ENCODE data around the gene SEC16A.

Gene SEC16A

DNA sequence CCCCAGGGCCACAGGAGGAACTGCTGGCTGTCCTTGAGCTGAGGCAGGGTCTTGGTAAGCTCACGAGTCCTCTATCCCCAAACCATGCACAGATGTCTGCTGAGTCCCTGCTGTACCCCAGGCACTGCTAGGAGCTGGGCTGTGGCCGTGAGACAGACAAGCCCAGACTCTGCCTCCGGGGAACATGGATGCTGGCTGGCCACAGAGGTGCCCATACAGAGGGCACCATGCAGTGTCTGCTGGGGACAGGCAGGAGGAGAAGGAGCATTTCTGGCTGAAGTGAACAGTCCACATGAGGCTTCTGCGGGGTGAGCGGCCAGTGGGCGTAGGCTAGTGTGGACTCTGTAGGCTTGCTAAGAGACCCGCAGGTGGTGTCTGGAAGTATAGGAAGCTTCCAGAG lies 4.8 kb upstream of the SEC16A start:
- TF ChIP-seq, protein P1, sequence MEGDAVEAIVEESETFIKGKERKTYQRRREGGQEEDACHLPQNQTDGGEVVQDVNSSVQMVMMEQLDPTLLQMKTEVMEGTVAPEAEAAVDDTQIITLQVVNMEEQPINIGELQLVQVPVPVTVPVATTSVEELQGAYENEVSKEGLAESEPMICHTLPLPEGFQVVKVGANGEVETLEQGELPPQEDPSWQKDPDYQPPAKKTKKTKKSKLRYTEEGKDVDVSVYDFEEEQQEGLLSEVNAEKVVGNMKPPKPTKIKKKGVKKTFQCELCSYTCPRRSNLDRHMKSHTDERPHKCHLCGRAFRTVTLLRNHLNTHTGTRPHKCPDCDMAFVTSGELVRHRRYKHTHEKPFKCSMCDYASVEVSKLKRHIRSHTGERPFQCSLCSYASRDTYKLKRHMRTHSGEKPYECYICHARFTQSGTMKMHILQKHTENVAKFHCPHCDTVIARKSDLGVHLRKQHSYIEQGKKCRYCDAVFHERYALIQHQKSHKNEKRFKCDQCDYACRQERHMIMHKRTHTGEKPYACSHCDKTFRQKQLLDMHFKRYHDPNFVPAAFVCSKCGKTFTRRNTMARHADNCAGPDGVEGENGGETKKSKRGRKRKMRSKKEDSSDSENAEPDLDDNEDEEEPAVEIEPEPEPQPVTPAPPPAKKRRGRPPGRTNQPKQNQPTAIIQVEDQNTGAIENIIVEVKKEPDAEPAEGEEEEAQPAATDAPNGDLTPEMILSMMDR (IDR thresholded peaks at IDR 0.05; ENCODE audit: borderline replicate concordance, control extremely low read depth, extremely low read depth, insufficient read depth, missing control alignments) = no peak

DNA sequence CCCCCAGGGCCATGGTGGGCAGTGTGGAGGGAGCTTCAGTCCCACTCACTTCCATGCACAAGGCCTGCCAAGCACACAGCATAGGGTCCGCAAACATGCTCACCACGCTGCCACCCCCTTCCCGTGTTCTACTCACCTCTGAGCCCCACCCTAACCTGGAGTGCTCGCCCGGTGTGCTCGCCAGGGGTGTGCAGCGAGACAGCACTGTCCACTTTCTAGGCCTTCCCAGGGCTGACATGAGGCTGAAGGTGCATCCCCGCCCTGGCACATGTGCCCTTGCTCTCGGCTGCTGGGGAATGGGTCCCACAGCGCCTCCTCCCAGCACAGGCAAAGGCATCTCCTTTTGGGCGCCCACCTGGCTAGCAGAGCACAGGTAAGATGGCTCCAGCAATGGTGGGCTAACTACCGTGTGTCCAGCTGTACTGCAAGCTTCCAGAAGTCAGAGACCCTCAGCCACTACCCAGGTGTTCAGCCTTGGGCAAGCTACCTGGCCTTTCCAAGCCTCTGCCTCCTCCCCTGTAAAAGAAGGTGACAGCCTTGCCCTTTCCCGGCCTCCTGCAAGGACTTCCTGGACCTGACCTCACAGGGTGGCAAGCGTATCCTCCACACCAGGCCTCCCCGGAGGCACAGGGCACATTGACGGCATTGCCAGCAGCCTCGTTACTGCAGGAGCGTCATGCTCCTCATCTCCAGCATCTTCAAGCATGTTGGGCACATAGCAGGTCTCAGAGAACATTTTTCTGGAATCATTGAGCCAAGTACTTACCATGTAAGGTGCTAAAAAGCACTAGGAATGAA lies 4.2 kb upstream of the SEC16A start:
- no peak for DNase-seq (ENCODE audit: low spot score)
- in situ Hi-C loops (cut with MboI; ENCODE audit: low sequenced_read_pairs, unreplicated experiment) = no loop called here
- TF ChIP-seq, protein P1 (IDR thresholded peaks at IDR 0.05; ENCODE audit: borderline replicate concordance, control extremely low read depth, extremely low read depth, insufficient read depth, missing control alignments) = no peak

More for the DNA sequence above, 4.8 kb upstream of the SEC16A start:
- no peak for DNase-seq (ENCODE audit: low spot score)
- in situ Hi-C loops (cut with MboI; ENCODE audit: low sequenced_read_pairs, unreplicated experiment) = no loop called here

DNA sequence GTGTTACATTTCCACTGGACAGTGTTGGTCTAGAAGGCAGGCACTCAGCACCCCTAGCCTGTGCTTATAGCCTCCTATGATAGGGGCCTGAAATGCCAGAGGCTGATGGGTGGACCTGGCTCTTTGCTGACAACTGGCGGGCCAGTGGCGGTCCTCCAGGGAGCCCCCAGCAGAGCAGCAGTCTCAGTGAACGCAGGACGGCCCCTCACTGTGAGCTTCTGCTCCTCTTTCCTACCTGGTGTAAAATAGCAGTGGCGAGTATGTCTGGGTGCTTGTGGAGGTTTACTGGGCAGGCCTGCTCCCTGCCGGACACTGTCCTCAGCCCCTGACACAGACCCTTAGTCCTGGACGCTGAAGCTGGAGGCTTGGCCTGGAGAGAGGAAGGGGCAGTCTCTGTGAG lies 3.3 kb upstream of the SEC16A start:
- TF ChIP-seq, protein P1 (IDR thresholded peaks at IDR 0.05; ENCODE audit: borderline replicate concordance, control extremely low read depth, extremely low read depth, insufficient read depth, missing control alignments) = no peak
- no peak for DNase-seq (ENCODE audit: low spot score)
- in situ Hi-C loops (cut with MboI; ENCODE audit: low sequenced_read_pairs, unreplicated experiment) = no loop called here

DNA sequence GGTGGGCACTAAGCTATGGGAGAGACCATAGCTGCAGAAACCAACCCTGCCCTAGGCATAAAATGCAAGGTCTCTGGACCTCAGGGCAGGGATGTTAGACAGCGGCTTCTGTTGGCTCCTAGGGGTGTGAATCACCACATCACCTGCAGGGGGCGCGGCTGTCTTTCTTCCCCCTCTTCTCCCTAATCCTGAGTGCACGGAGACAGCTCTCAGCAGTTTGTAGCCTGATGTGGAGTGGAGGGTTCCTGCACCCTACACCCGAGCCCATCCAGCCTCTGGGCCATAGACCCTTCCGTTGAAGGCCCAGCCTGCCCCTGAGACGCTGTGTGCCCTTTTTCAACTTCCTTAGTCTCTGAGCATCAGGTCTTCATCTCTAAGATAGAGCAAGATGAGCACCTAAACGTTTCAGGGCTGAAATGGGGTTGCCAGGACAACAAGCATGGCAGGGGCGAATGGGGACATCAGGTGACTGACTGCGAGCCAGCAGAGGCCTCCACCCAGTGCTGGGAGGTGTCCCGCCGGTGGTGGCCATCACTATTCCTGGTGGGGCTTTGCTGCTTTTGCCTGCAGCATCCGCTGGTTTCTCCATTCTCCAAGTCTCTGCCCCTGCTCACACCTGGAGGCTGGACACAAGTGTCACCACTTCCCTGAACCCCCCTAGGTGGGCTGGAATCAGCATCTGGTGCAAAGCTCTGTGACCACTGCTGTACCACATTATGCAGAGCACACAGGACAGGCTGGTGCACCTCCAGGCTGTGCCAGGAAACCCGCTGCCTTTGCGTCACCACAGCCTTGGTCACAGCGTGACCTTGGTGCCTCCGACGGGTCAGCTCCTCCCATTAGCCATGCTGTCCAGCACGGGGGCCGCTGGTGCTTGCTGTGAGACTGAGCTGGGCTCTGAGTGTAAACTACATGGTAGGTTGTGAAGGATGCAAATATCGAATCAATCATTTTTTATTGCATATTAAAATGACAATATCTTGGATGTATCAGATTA lies 2.5 kb upstream of the SEC16A start:
- in situ Hi-C loops (cut with MboI; ENCODE audit: low sequenced_read_pairs, unreplicated experiment) = no loop called here
- TF ChIP-seq, protein P1 (IDR thresholded peaks at IDR 0.05; ENCODE audit: borderline replicate concordance, control extremely low read depth, extremely low read depth, insufficient read depth, missing control alignments) = peak; percentile 89
- peak; percentile 82 for DNase-seq (ENCODE audit: low spot score)

DNA sequence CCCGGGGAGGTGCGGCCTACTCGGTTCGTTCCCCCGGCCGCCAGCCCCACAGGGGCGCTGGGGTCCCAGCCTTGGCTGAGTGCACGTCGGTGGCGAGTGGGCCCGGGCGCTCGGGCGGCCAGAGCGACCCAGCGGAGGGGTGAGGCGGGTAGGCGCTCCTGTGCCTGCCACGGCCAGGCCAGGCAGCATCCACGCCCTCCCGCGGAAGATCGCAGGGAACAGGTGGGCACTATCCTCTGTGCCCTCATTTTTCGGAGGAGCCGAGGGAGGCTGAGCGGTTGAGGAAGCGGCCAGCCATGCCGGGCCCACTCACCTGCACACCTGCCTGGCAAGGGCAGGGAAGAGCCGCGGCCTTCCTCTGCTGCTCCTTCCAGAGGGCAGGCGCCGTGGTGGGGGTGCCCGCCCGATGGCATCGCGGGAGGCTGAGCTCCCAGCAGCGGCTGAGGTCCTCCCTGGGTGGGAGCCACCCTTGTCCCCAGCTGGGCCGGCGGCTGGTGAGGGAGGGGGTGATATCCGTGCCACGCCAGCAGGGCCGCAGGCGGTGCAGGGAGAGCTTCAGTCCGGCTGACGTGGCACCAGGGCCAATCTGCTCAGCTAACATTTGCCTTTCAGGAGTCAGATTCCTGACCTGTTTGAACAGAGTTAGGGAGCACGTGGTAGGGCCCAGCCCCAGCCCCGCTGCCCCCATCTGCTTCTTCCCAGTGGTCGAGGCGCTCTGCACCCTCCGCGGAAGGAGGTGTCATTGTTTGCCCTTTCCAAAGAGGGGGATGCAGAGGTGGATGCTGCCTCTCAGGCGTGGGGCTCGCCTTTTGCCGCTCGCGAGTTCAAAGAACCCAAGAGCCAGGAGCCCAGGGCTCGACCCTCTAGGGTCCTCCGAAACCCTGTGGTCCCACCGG lies 1.6 kb upstream of the SEC16A start:
- DNase-seq (ENCODE audit: low spot score) = no peak
- TF ChIP-seq, protein P1 (IDR thresholded peaks at IDR 0.05; ENCODE audit: borderline replicate concordance, control extremely low read depth, extremely low read depth, insufficient read depth, missing control alignments) = no peak
- in situ Hi-C loops (cut with MboI; ENCODE audit: low sequenced_read_pairs, unreplicated experiment) = no loop called here

Data from GM13976 (cell line).